Activated naive CD8-positive, alpha-beta T cell (primary cell): ENCODE measurements around the gene RANBP3L.

Experiments used
- H3K27ac Mint-ChIP-seq: one replicate; pipeline ENCODE4 v1.8.0; 2021; ENCODE audit warnings: mixed read lengths
- H3K27me3 Mint-ChIP-seq: one replicate; pipeline ENCODE4 v1.8.0; 2021; ENCODE audit warnings: mixed read lengths
- H3K36me3 Mint-ChIP-seq: one replicate; pipeline ENCODE4 v1.8.0; 2021; ENCODE audit warnings: mixed read lengths
- H3K4me1 Mint-ChIP-seq: one replicate; pipeline ENCODE4 v1.8.0; 2021; ENCODE audit warnings: low read depth, mixed read lengths
- H3K4me3 Mint-ChIP-seq: one replicate; pipeline ENCODE4 v1.8.0; 2021; ENCODE audit warnings: mild to moderate bottlenecking, mixed read lengths
- H3K9me3 Mint-ChIP-seq: one replicate; pipeline ENCODE4 v1.8.0; 2021; ENCODE audit warnings: low read depth, mixed read lengths

The RANBP3L gene

GRCh38 chr5:36241631-36242533, 59.8 kb downstream of the RANBP3L start, which contains the start of gene NADK2:
NADK2 (minus strand) TSS chr5:36241925; CDS start chr5:36241798, 127 bp downstream.
- Mint-ChIP-seq H3K27me3 (no peaks in the 10 kb centered on the region), H3K4me3 (peak within 1 kb of the TSS; percentile 90), H3K9me3 (no peaks in the 10 kb centered on the region), H3K36me3 (no peaks in the 10 kb centered on the region), H3K4me1 (peaks cover 38% of the 10 kb centered on the region), H3K27ac (peak within 1 kb of the TSS; percentile 98)

DNA sequence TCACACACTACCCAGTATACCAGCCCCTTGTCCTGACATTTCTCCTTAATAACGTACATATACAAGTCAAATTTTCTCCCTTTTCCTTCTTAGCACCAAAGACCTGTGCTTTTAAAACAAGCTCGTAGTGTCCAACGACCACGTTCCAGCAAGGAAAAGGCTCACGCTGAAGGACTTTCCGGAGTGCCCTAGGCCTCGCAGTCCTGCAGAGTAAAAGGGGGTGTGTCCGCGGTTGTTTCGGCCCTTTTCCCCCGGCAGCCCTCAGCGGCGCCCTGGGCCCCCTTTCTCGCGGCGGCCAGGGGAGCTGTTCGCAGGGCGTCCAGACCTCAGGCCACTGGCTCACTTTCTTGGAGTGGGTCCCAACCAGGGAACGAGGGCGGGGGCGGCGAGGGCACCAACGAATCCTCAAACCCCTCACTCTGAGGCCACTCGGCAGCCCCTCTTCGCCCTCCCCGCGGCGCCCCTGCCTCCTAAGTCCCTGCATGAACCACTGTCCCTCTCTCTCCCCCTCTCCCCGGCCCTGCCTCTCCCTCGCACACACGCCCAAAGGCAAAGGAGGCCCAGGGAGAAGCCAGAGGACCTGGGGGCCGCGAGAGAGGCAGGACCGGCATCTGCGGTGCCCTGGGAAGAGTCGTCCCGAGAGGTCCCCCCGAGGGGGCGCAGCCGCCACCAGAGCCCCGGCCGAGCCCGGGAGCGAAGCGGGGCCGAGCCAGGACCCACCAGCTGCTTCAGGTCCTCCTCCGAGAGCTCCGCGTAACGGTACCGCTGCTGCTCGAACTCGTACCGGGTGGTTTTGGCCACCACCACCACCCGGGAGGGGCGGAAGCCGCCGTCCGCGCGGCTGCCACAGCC, 60.7 kb downstream of the RANBP3L start:
- H3K27me3 Mint-ChIP-seq: no peaks in the 10 kb centered on the region
- peak overlapping the region; percentile 83 for H3K27ac Mint-ChIP-seq
- no peaks in the 10 kb centered on the region for H3K9me3 Mint-ChIP-seq
- H3K4me1 Mint-ChIP-seq: peaks cover 43% of the 10 kb centered on the region
- H3K4me3 Mint-ChIP-seq: peak overlapping the region; percentile 66
- H3K36me3 Mint-ChIP-seq: no peaks in the 10 kb centered on the region

DNA sequence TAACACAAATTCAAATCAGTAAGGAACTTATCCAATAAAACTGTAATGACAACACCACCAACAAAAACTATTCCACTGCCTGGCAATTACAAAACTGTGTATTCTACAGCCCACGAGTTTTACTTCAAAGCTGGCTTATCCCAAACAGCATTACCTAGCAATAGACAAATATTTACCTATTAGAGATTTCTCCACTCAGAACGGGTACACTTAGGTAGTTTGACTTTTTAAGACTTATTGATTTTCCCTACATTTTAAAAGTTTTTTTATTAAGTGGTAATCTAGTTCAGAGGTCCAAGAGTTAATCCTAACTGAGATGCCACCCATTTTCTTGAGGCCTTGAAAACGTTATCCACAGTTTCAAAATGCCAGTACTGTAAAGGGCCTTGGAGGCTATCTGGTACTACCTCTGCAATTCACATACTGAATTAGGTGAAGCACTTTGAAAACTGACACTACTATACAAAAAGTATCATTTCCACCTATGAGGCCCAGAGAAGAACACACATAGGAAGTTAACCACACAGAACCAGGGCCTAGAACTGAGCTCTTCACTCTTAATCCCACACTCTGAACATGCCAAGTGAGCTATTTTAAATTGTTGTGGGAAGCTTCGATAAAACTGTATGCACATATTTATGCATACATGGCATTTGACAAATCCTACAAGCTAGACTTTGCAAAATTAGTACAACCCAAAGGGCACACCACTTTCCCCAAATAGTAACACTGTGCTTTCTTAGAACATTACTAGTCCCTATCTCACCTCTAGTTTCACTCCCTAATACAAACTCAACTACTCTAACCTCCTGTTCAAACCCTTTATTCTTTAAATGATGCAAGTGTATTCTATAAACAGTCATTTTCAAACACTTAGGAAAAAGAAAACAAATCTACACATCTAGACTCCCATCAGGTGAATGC, 62.1 kb downstream of the RANBP3L start:
- Mint-ChIP-seq H3K9me3 (no peaks in the 10 kb centered on the region), H3K27me3 (no peaks in the 10 kb centered on the region), H3K4me3 (peak overlapping the region; percentile 66), H3K27ac (peak overlapping the region; percentile 83), H3K36me3 (no peaks in the 10 kb centered on the region), H3K4me1 (peaks cover 43% of the 10 kb centered on the region)

GRCh38 chr5:36238502-36239295, 63.0 kb downstream of the RANBP3L start:
- Mint-ChIP-seq H3K9me3 (no peaks in the 10 kb centered on the region), H3K4me3 (peak overlapping the region; percentile 17), H3K27ac (peak overlapping the region; percentile 1), H3K27me3 (no peaks in the 10 kb centered on the region), H3K36me3 (no peaks in the 10 kb centered on the region), H3K4me1 (peaks cover 41% of the 10 kb centered on the region)

GRCh38 chr5:36237751-36238150, 64.0 kb downstream of the RANBP3L start:
- H3K9me3 Mint-ChIP-seq: no peaks in the 10 kb centered on the region
- H3K36me3 Mint-ChIP-seq: no peaks in the 10 kb centered on the region
- H3K4me3 Mint-ChIP-seq: no peak overlapping the region
- H3K27ac Mint-ChIP-seq: no peak overlapping the region
- peaks cover 32% of the 10 kb centered on the region for H3K4me1 Mint-ChIP-seq
- no peaks in the 10 kb centered on the region for H3K27me3 Mint-ChIP-seq

DNA sequence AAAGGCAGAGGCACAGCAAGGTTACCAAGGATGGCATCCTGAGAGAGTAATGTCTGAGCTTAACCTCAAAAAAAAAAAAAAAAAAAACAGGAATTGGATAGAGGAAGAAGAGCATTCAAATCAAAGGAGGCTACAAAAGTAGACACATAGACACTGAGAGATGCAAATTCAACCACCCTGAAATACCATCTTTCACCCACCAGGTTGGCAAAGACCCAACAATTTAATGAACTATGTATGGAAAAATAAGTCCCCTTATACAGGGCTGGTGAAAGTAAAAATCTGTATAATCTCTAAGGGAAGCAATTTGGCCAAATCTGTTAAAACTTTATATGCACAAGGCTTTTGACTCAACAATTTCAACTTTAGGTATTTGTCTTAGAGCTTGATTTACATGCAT, 64.9 kb downstream of the RANBP3L start:
- Mint-ChIP-seq H3K27ac (peak overlapping the region; percentile 30), H3K36me3 (no peaks in the 10 kb centered on the region), H3K27me3 (no peaks in the 10 kb centered on the region), H3K4me1 (peaks cover 26% of the 10 kb centered on the region), H3K4me3 (no peak overlapping the region), H3K9me3 (no peaks in the 10 kb centered on the region)

DNA sequence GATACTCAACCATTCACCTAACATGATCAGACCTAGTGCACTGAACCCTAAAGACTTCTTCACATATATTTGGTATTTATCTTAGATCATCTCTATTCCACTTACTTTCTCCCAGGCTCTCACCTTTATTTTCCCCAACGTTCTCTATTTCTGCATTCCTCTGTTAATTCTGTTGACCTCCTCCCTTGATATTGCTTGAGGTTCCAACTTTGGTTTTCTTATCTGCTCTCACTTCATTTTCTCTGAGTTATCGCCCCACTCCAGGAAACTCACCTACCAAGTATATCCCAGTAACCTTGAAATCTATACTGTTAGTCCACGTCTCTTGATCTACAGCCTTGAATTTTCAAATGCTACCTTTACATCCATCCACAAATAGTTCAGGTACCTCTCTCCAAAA, 69.2 kb downstream of the RANBP3L start:
- Mint-ChIP-seq H3K4me3 (no peak overlapping the region), H3K27ac (no peak overlapping the region), H3K27me3 (no peaks in the 10 kb centered on the region), H3K4me1 (peaks cover 8% of the 10 kb centered on the region), H3K36me3 (no peaks in the 10 kb centered on the region), H3K9me3 (no peaks in the 10 kb centered on the region)

DNA sequence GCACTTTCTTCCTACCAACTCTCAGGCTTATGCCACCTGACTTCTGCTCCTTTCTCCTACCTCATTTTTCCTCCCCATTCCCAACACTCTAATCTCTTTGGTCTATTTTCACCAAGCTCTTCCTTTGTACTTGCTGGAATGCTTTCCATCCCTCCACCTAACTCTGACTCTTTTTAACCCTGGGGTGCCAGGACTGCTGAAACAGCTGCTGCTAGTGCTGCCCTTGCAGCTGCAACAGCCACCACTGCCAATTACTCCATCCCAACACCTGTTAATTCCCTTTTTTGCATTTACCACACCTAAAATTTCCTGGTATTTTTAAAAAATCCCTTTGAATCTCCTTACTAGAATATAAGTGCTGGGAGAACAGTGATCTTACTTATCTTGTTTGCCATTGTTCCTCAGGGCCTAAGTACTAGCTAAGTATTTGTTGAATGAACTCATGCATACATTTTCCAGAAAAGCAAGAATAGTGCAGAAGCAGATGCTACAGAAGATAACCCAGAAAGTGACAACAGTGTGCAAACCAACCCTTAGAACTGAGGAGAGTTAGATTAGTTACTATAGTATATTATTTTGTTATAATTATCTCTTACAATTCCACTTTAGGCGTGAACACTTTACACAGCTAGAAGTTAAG, 71.4 kb downstream of the RANBP3L start:
- Mint-ChIP-seq H3K36me3 (peaks cover 7% of the 10 kb centered on the region), H3K9me3 (no peaks in the 10 kb centered on the region)

DNA sequence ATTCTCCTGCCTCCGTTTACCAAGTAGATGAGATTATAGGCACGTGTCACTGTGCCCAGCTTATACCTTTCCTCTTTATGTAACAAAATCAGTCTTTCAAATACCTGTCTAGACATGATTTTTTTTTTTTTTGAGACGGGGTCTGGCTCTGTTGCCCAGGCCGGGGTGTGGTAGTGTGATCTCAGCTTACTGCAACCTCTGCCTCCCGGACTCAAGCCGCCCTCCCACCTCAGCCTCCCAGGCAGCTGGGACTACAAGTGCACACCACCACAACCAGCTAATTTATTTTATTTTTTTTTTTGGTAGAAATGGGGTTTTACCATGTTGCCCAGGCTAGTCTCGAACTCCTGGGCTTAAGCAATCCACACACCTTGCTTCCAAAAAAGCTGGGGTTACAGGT, 73.2 kb downstream of the RANBP3L start:
- Mint-ChIP-seq H3K36me3 (peaks cover 17% of the 10 kb centered on the region), H3K9me3 (no peaks in the 10 kb centered on the region)

More for the DNA sequence above, 71.4 kb downstream of the RANBP3L start:
- no peak overlapping the region for H3K4me3 Mint-ChIP-seq
- H3K4me1 Mint-ChIP-seq: peaks cover 2% of the 10 kb centered on the region
- H3K27ac Mint-ChIP-seq: no peak overlapping the region
- H3K27me3 Mint-ChIP-seq: no peaks in the 10 kb centered on the region

GRCh38 chr5:36227046-36227445, 74.7 kb downstream of the RANBP3L start:
- Mint-ChIP-seq H3K27ac (no peak overlapping the region), H3K4me3 (no peak overlapping the region), H3K36me3 (peaks cover 17% of the 10 kb centered on the region), H3K27me3 (no peaks in the 10 kb centered on the region), H3K9me3 (no peaks in the 10 kb centered on the region), H3K4me1 (peaks cover 2% of the 10 kb centered on the region)

More for the DNA sequence above, 73.2 kb downstream of the RANBP3L start:
- Mint-ChIP-seq H3K4me3 (no peak overlapping the region), H3K27me3 (no peaks in the 10 kb centered on the region), H3K27ac (no peak overlapping the region), H3K4me1 (peaks cover 2% of the 10 kb centered on the region)

DNA sequence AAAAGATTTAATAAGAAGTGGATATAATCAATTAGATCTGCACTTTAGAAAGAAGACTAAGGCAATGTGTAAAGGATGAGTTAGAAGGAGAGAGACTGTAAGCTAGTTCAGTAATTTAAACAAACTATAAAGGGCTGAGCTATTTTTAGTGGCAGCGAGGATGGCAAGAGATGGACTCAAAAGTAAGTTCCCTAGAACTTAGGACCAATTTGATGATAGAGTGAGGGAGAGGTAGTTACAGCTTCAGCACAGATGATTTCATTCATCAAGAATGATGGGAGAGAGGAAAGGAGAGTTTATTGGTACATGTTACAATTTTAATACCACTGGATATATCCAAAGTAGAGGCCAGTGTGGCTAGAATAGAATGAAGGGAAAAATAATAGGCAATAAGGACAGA, 79.1 kb downstream of the RANBP3L start:
- Mint-ChIP-seq H3K4me1 (no peaks in the 10 kb centered on the region), H3K36me3 (peaks cover 28% of the 10 kb centered on the region), H3K4me3 (no peak overlapping the region), H3K27ac (no peak overlapping the region), H3K27me3 (no peaks in the 10 kb centered on the region), H3K9me3 (no peaks in the 10 kb centered on the region)

GRCh38 chr5:36217988-36218387, 83.7 kb downstream of the RANBP3L start:
- H3K36me3 Mint-ChIP-seq: peaks cover 15% of the 10 kb centered on the region
- H3K27me3 Mint-ChIP-seq: no peaks in the 10 kb centered on the region
- no peak overlapping the region for H3K4me3 Mint-ChIP-seq
- no peaks in the 10 kb centered on the region for H3K4me1 Mint-ChIP-seq
- H3K9me3 Mint-ChIP-seq: no peaks in the 10 kb centered on the region
- H3K27ac Mint-ChIP-seq: no peak overlapping the region

DNA sequence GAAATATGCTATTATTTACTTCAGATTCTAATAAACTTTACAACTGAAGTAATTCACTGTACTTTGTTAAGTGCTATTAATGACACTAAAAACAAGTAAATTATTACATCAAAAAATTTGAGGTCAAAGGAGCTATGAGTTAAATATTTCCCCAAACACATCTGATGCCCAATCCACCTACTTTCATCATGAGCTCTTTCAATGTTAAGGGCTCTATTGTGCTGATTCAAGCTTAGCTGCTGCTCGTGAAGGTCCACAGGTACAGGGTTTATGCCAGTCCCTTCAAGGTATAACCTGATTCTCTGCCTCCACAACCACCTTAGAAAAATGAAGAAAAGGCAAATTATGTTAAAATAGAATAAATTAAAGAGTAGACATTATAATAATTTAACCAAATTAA, 84.1 kb downstream of the RANBP3L start:
- H3K4me3 Mint-ChIP-seq: no peak overlapping the region
- H3K27me3 Mint-ChIP-seq: no peaks in the 10 kb centered on the region
- H3K27ac Mint-ChIP-seq: no peak overlapping the region
- H3K9me3 Mint-ChIP-seq: no peaks in the 10 kb centered on the region
- H3K4me1 Mint-ChIP-seq: no peaks in the 10 kb centered on the region
- peaks cover 15% of the 10 kb centered on the region for H3K36me3 Mint-ChIP-seq
